Stimulated activated CD4-positive, alpha-beta T cell treated with anti-CD3 and anti-CD28 coated beads, Interleukin-2, amount 100 ng/mL, for 48 hours (primary cell): ENCODE data around the gene TMEM212.
"Not testable (repeated sequence)": the region's sequence is repeated elsewhere in the genome, so short reads cannot be mapped to it uniquely, and the experiment has no call there.

Source experiments
- DNase-seq, 2 donors: peaks; one replicate each; pipeline ENCODE4 v3.0.0-alpha.2; 2020

TMEM212 gene

DNA sequence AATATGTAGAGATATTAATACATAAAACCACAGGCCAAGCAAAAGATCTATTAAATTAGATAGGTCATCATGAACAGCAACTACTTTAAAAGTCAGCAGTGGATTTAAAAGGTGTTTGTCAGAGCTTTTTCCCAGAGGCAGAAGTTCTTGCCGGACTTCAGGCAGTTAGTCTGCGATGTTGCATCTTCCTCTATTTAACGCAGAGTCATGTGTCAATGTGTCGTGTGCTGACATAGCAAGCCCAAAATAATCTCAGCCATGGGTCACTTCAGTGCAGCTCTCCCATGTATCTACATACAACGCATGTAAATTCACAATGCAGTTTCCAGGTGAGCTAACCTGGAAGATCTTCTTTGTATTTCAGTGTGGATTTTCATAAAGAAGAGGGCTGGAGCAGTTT, 8.0 kb upstream of the TMEM212 start:
- no peak for DNase-seq

- no peak for DNase-seq
These were observed 7.5 kb upstream of the TMEM212 start for GRCh38 chr3:171835613-171836012.

DNA sequence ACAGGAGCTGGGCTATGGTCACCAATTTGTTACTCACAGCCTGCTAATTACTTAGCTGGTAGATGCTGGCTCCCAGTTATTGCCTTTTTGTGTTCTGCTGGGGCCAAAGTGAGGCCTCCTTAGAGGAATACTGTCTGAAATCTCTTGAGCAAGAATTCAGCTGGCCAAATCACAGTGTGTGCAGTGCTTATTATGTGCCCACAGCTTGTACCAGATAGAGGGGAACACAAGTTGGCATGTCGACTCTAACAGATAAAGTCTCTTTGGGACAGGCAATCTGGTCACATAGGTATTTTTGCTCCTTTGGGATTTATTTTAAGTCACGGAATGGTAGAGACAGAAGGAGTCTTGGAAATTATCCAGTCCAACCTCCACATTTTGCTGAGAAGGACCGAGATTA, 6.3 kb upstream of the TMEM212 start:
- DNase-seq, result no peak

- DNase-seq, result no peak
These were observed 5.5 kb upstream of the TMEM212 start for GRCh38 chr3:171837698-171838097.

- DNase-seq, result no peak
These were observed 4.9 kb upstream of the TMEM212 start for GRCh38 chr3:171838218-171838720.

DNA sequence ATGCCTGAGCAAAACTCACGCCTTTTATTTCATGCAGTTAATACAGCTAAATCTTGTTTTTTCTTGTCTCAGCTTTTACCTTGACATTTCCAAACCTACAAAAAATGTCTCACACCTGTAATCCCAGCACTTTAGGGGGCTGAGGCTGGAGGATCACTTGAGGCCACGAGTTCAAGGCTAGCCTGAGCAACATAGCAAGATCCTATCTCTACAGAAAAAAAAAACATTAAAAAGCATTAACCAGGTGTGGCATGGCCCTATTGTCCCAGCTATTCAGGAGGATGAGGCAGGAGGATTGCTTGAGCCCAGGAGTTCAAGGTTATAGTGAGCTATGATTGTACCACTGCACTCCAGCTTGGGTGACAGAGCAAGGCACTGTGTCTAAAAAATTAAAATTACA, 3.9 kb upstream of the TMEM212 start:
- no peak for DNase-seq

DNA sequence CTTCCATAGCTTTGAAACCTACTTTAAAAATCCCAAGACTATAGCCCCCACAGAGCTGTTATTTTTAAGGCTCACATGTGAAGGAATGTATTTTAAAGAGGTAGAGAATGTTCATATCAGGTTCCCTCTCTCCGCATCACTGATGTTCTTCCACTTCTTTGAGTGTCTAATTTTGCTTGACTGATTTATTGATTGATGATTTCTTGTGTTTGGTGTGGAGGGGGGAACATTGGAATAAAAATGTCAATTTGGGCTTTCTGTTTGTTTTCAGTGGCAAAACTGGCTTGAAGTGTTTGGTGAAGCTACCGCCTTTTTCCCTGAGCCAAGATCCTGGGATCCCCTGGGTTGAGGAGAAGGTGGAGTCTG, 2.7 kb upstream of the TMEM212 start:
- no peak for DNase-seq

GRCh38 chr3:171840811-171841619, 2.1 kb upstream of the TMEM212 start:
- no peak for DNase-seq

GRCh38 chr3:171841620-171842000, 1.5 kb upstream of the TMEM212 start:
- no peak for DNase-seq

GRCh38 chr3:171844873-171845272, 1.7 kb downstream of the TMEM212 start:
- DNase-seq, result no peak

DNA sequence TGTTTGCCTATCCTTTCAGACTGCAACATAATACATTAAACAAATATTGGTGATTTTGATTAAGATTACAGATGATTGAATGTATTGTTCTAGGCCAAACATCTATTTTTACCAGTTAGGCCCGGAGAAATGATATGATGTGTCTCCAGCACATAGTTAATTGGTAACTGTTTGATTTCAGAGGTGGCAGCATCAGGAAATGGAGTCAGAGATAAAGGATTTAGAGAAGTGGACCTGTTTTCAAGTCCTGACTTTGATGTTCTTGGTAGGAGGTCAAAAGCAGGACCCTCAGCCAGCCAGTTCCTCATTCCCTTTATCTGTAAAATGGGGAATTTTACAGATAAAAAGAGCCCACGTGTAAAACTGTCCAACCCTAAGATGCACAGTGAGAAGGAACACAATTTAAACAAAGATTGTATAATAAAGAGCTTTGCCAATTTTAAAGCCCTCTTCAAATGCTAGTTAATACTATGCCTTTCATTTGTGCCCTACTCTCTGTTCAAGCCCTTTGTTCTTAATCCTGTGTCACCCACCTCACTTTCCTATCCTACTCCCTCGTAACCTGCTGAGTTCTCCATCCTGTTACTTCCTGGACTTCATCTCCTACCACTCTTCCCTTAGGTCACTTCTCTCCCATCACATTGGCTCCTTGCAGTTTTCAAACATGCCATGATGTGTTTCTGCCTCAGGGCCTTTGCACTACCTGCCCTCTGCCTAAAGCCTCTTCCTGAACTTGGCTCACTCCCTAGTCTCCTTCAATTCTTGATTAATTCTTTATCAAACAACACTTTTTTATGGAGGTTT, 2.5 kb downstream of the TMEM212 start:
- DNase-seq, result no peak

- DNase-seq, result no peak
These were observed 3.4 kb downstream of the TMEM212 start for GRCh38 chr3:171846597-171846996.

GRCh38 chr3:171847133-171847532, 4.0 kb downstream of the TMEM212 start:
- no peak for DNase-seq

DNA sequence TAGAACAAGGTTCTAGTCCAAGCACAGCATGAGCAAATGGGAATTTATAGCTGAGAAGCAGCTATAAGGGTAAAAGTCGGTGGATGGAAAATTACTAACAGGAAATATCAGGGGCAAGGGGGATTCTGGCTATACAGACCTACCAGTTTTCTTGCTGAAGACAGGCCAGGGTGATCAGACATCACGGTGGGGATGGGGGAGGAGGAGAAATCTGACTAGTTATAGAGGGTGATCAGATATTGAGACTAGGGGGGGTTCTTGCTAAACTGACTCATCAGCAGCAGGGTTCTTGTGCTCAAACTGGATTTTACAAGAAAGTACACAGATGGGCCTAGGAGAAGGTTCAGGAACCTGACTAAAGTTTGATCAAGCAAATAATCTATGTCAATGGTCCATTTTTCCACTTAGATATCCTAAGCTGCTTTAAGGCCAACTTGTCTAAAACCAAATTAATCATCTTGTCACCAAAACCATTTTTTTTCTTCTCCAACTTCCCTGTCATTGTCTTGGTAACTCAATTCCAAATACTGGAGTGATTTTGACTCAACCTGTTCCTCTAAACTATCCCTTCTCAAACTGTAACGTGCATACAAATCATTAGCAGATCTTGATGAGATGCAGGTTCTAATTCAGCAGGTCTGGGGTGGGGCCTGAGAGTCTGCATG, 4.6 kb downstream of the TMEM212 start:
- no peak for DNase-seq

GRCh38 chr3:171849617-171850319, 6.6 kb downstream of the TMEM212 start:
- DNase-seq, result no peak

- no peak for DNase-seq
These were observed 7.3 kb downstream of the TMEM212 start for GRCh38 chr3:171850320-171850959.

DNA sequence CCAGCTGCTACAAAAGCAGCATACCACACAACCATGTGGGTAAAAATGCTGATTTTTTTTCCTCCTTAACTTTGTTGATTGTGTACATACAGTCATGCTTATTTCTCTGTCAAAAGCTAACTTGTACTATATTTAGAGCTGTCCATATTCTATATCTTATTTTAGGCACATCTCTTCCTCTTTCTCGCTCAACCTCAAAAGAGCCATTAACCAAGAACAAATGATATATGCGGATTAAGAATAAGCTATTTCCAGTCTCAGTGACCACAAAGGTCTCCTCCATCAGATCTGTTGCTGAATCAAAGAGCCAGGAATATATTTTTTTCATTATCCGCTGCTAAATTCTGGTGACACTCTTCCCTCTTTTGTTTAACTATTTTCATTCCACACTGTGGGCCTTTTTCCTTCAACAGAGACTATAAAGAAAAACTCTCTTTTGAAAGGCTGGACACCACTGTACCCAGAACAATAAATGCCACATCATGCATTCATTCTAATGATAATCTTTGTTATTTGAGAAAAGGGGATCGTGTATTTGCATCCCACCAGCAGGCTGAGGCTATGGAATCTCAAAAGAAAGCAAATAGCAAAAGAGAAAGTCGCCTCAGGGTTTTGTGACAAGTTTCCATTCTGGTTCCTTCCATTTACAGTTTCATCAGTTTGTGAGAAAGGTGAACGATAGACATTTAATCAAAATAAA, 8.0 kb downstream of the TMEM212 start:
- no peak for DNase-seq

DNA sequence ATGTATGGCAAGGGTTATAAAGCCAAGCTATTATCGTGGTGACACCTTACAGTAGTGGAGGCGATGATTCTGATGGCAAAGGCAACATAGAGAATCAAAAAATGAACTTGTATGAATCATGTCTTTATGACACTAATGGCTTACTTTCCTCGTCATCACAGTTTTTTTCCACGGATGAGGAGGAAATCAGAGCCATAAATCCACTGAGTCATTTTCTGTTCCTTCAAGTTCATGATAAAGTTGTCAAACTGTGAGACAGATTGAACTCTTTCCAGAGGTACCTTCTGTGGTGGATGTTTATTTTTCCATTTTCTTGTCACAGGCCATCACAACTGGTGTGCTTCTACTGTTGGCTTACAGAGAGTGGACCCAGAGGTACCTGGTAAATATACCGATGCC, 8.5 kb downstream of the TMEM212 start:
- no peak for DNase-seq

- no peak for DNase-seq
These were observed 11.6 kb downstream of the TMEM212 start for GRCh38 chr3:171854649-171855305.

GRCh38 chr3:171858770-171859169, 15.6 kb downstream of the TMEM212 start:
- DNase-seq, result not testable (repeated sequence)

DNA sequence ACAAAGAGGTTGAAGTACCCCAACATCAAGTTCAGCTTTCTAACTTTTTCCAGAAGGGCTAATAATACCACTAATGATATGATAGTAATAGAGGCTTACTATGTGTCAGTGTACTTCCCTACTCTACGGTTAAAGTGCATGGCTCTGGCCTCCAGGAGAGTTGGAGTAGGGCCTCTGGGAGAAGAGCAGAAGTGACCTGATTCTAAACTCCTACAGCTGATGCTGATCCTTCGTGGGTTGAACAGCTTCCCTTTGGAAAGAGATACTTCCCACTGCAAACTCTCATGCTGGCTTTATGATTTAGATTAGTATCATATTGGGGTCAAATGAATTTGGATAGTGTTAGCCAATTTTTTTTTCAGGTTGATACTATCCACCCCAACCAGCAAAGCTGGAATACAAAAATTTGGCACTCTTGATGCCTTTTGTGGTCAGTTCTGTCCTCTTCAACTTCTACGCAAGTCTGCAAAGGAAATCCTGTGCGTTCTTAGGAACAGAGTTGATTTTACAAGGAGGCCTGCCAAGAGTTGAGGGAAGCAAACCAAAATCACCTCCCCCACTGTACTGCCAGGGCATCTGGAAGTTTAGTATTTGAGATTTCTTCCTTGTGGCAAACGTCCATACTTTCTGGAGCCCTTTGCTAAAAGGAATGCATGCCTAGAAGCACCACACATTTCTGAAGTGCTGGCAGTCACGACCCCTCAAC, 17.8 kb downstream of the TMEM212 start:
- no peak for DNase-seq
